GM12878 (cell line): ENCODE data around the gene CXorf38. TPM values are rescaled to one million over a fixed set of nuclear protein-coding genes. Genes with fewer than 3 reads are reported as not detected.
A peak's percentile ranks its signal among the peaks of the same experiment; 100 is the strongest.

ENCODE experiments used
- ATAC-seq: fragments of 200-7000 bp; cut with Tn5 transposase; 3 replicates; pipeline ENCODE4 v1.9.1; 2020; ENCODE audit warnings: mild to moderate bottlenecking, moderate library complexity
- BruUV-seq: library from RNA; stranded (reverse); fragments of 400-500 nt; replicated peaks from 2 replicates; lab custom pipeline; 2021; lab: Mats Ljungman, UMichigan
- CTCF ChIA-PET: fragments of 300-600 bp; sonication (Branson Sonifier 250); formaldehyde crosslinking; extraction: SDS; loops from one replicate; lab custom pipeline; 2021; ENCODE audit warnings: inconsistent platforms; lab: Yijun Ruan, JAX
- POLR2A ChIA-PET: fragments of 350-600 bp; formaldehyde crosslinking; extraction: SDS; loops from one replicate; lab custom pipeline; 2021; ENCODE audit warnings: inconsistent platforms; lab: Charles Lee
- RAD21 ChIA-PET: fragments of 300-600 bp; sonication (Branson Sonifier 250); formaldehyde crosslinking; loops from one replicate; lab custom pipeline; 2023; ENCODE audit warnings: antibody characterized with exemption; ENCODE audit not compliant: unreplicated experiment; lab: Charles Lee
- SMC1A ChIA-PET: fragments of 300-600 bp; sonication (Branson Sonifier 250); formaldehyde crosslinking; loops from one replicate; lab custom pipeline; 2023; ENCODE audit not compliant: unreplicated experiment, uncharacterized antibody; lab: Charles Lee
- DNase-seq: peaks from one replicate; pipeline ENCODE4 v3.0.0-alpha.2; 2011; ENCODE audit warnings: low read depth, low spot score
- FAIRE-seq: peaks from 3 replicates; lab custom pipeline; 2011; peaks lifted over from hg19 to GRCh38; lab: Jason Lieb, UNC
- H2AFZ ChIP-seq: 2 replicates; pipeline ENCODE4 v1.6.0; 2011; ENCODE audit warnings: low read depth, low read length, control low read depth; ENCODE audit not compliant: control insufficient read depth
- H3K27ac ChIP-seq: 2 replicates; pipeline ENCODE4 v1.5.1; 2011; ENCODE audit warnings: control low read depth; ENCODE audit not compliant: control insufficient read depth, insufficient read depth
- H3K27me3 ChIP-seq, 2 experiments: replicated peaks in 1 of 2; 2 replicates each; pipeline versions ENCODE4 v1.6.0 to v1.6.1; 2011; ENCODE audit warnings: low read length in 1 of 2; ENCODE audit not compliant: control insufficient read depth in 2 of 2, insufficient read depth in 2 of 2
- H3K36me3 ChIP-seq, 2 experiments: 2 replicates each; pipeline ENCODE4 v1.5.1; 2011; ENCODE audit warnings: low read length in 1 of 2; ENCODE audit not compliant: control insufficient read depth in 2 of 2, insufficient read depth in 2 of 2
- H3K4me1 ChIP-seq: 2 replicates; pipeline ENCODE4 v1.6.1; 2011; ENCODE audit warnings: mild to moderate bottlenecking, low read length, moderate library complexity, mixed read lengths; ENCODE audit not compliant: control insufficient read depth, insufficient read depth
- H3K4me2 ChIP-seq: 2 replicates; pipeline ENCODE4 v1.6.0; 2011; ENCODE audit warnings: control low read depth; ENCODE audit not compliant: control insufficient read depth, insufficient read depth
- H3K4me3 ChIP-seq: fragments of 200-600 bp; sonication (generic); 2 replicates; pipeline ENCODE4 v1.5.1; 2016
- H3K79me2 ChIP-seq: 2 replicates; pipeline ENCODE4 v1.6.0; 2011; ENCODE audit warnings: low read length; ENCODE audit not compliant: control insufficient read depth, insufficient read depth
- H3K9ac ChIP-seq: 2 replicates; pipeline ENCODE4 v1.8.0; 2011; ENCODE audit warnings: low read length, control low read depth, mixed read lengths; ENCODE audit not compliant: control insufficient read depth, insufficient read depth
- H3K9me3 ChIP-seq: replicated peaks from 3 replicates; pipeline ENCODE4 v1.5.1; 2011; ENCODE audit warnings: mild to moderate bottlenecking, low read length; ENCODE audit not compliant: control insufficient read depth, insufficient read depth
- H4K20me1 ChIP-seq: 2 replicates; pipeline ENCODE4 v1.6.0; 2011; ENCODE audit not compliant: control insufficient read depth, insufficient read depth
- CBFB ChIP-seq: IDR thresholded peaks from 2 replicates; pipeline ENCODE4 v1.6.1; 2016; ENCODE audit warnings: antibody characterized with exemption, low read depth
- KAT2A ChIP-seq: conservative IDR thresholded peaks from 2 replicates; pipeline ENCODE4 v1.6.1; 2011; ENCODE audit warnings: low read depth, low read length; ENCODE audit not compliant: control insufficient read depth
- TBL1XR1 ChIP-seq: IDR thresholded peaks from 2 replicates; pipeline ENCODE4 v1.6.1; 2012; ENCODE audit warnings: low read depth, low read length, improper control_type of control experiment
- TCF7 ChIP-seq: IDR thresholded peaks from 2 replicates; pipeline ENCODE4 v1.6.1; 2014; ENCODE audit warnings: antibody characterized with exemption, borderline replicate concordance
- WGBS: methylation state at CpG from one replicate; pipeline ENCODE4 v1.1.6; 2016; ENCODE audit warnings: low lambda C conversion rate; ENCODE audit not compliant: insufficient replicate concordance, insufficient coverage; ENCODE audit errors: missing lambda C conversion rate; 5-methylcytosine and 5-hydroxymethylcytosine counted together
- in situ Hi-C: fragments of 300-500 bp; cut with MboI; formaldehyde crosslinking; loops from 9 replicates; pipeline ENCODE4 v1.14.3; 2018; ENCODE audit warnings: mixed read lengths
- intact Hi-C: fragments of 100-400 bp; cut with micrococcal nuclease; formaldehyde crosslinking; loops from one replicate; pipeline ENCODE4 v1.14.2; 2022; ENCODE audit not compliant: unreplicated experiment
- polyA plus RNA-seq, 11 experiments: library from polyadenylated mRNA; depleted of rRNA in 4 of 11; unstranded in 6 of 11; stranded (reverse) in 5 of 11; fragments of >200 nt; fragmentation: Nextera tagmentation in 4 of 11; fragmentation: Illumina TruSeq in 1 of 11; extraction: Ambion mirVana in 4 of 11; extraction: Trizol in 1 of 11; gene quantifications; 1 replicate in 1 of 11; 2 replicates in 10 of 11; pipeline versions ENCODE4 v1.2.1 to v1.2.3, GENCODE V29; 2011 to 2016; ENCODE audit warnings: inconsistent platforms in 2 of 11, missing spikeins in 2 of 11, low read depth in 1 of 11
- total RNA-seq, 4 experiments: library from RNA; depleted of rRNA in 3 of 4; stranded (reverse); fragments of >200 nt in 3 of 4; fragmentation: Illumina TruSeq in 1 of 4; extraction: Trizol in 1 of 4; gene quantifications; 2 replicates each; pipeline versions ENCODE4 v1.2.1 to v1.2.3, GENCODE V29; 2013 to 2021
- TF ChIP-seq, protein P1 (sequence below): fragments of 450-650 bp; formaldehyde crosslinking; IDR thresholded peaks from 2 replicates; pipeline ENCODE4 v1.4.0; 2022; ENCODE audit warnings: mild to moderate bottlenecking, moderate library complexity
- TF ChIP-seq, protein P2 (sequence below): IDR thresholded peaks from 2 replicates; pipeline ENCODE4 v1.6.1; 2011; ENCODE audit warnings: low read depth, low read length, improper control_type of control experiment, borderline replicate concordance
- TF ChIP-seq, protein P3 (sequence below): fragments of 450-650 bp; IDR thresholded peaks from 2 replicates; pipeline ENCODE4 v1.6.1; 2016; ENCODE audit warnings: mild to moderate bottlenecking, moderate library complexity, borderline replicate concordance

CXorf38 gene
- total and polyA plus RNA-seq, 10 of the 15 experiments (the other 5 are each of a cell fraction or from before 2014, with no cell fraction given) = 2.2 to 50.1 (median 18.8) TPM

DNA sequence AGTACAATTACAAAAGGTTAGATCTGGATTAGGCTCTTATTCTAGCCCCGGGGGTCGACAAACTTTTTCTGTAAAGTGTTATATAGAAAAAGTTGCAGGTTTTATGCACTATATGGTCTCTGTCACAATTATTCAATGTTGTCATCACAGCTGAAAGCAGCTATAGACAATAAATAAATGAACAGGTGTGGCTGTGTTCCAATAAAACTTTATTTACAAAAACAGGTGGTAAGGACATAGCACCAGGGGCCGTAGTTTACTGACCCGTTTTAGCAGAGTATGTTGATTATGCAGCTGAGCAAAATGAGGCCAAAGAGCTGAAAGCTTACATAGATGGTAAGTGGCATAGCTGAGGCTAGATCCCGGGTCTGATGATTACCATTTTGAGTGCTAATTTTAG lies 13.0 kb upstream of the CXorf38 start:
- 98% methylated on average over 5 of the region's 5 CpGs for WGBS

More for the DNA sequence above, 13.0 kb upstream of the CXorf38 start:
- SMC1A ChIA-PET = interaction anchor here (2.4 kb wide), 1 partner anchor 9 kb away, joined by 11 read pairs; no protein-coding TSS in a partner anchor
- Histone ChIP-seq H3K36me3 (peaks cover 0 to 17% of the 10 kb centered on the region in 2 experiments), H3K4me2 (no peak overlapping the region), H4K20me1 (no peaks in the 10 kb centered on the region), H3K4me1 (no peaks in the 10 kb centered on the region; the same call in 1 of the 2 replicates), H3K9ac (no peak overlapping the region), H3K79me2 (no peaks in the 10 kb centered on the region), H2AFZ (no peak overlapping the region), H3K27ac (no peak overlapping the region), H3K27me3 (no peaks in the 10 kb centered on the region), H3K9me3 (no peaks in the 10 kb centered on the region), H3K4me3 (no peak overlapping the region)
- CTCF ChIA-PET = interaction anchor here (1.4 to 2.1 kb wide), 3 partner anchors 9 to 134 kb away, joined by 3 to 4 read pairs (median 3); no protein-coding TSS in a partner anchor
- TF ChIP-seq KAT2A (no peak), CBFB (no peak), TCF7 (no peak), TBL1XR1 (no peak)
- TF ChIP-seq, protein P1, sequence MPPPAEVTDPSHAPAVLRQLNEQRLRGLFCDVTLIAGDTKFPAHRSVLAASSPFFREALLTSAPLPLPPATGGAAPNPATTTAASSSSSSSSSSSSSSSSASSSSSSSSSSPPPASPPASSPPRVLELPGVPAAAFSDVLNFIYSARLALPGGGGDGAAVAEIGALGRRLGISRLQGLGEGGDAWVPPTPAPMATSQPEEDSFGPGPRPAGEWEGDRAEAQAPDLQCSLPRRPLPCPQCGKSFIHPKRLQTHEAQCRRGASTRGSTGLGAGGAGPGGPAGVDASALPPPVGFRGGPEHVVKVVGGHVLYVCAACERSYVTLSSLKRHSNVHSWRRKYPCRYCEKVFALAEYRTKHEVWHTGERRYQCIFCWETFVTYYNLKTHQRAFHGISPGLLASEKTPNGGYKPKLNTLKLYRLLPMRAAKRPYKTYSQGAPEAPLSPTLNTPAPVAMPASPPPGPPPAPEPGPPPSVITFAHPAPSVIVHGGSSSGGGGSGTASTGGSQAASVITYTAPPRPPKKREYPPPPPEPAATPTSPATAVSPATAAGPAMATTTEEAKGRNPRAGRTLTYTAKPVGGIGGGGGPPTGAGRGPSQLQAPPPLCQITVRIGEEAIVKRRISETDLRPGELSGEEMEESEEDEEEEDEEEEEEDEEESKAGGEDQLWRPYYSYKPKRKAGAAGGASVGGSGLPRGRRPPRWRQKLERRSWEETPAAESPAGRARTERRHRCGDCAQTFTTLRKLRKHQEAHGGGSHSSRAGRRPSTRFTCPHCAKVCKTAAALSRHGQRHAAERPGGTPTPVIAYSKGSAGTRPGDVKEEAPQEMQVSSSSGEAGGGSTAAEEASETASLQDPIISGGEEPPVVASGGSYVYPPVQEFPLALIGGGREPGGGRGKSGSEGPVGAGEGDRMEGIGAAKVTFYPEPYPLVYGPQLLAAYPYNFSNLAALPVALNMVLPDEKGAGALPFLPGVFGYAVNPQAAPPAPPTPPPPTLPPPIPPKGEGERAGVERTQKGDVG (CRISPR knock-in tag) = no peak
- TF ChIP-seq, protein P2, sequence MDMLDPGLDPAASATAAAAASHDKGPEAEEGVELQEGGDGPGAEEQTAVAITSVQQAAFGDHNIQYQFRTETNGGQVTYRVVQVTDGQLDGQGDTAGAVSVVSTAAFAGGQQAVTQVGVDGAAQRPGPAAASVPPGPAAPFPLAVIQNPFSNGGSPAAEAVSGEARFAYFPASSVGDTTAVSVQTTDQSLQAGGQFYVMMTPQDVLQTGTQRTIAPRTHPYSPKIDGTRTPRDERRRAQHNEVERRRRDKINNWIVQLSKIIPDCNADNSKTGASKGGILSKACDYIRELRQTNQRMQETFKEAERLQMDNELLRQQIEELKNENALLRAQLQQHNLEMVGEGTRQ = no peak
- TF ChIP-seq, protein P3, sequence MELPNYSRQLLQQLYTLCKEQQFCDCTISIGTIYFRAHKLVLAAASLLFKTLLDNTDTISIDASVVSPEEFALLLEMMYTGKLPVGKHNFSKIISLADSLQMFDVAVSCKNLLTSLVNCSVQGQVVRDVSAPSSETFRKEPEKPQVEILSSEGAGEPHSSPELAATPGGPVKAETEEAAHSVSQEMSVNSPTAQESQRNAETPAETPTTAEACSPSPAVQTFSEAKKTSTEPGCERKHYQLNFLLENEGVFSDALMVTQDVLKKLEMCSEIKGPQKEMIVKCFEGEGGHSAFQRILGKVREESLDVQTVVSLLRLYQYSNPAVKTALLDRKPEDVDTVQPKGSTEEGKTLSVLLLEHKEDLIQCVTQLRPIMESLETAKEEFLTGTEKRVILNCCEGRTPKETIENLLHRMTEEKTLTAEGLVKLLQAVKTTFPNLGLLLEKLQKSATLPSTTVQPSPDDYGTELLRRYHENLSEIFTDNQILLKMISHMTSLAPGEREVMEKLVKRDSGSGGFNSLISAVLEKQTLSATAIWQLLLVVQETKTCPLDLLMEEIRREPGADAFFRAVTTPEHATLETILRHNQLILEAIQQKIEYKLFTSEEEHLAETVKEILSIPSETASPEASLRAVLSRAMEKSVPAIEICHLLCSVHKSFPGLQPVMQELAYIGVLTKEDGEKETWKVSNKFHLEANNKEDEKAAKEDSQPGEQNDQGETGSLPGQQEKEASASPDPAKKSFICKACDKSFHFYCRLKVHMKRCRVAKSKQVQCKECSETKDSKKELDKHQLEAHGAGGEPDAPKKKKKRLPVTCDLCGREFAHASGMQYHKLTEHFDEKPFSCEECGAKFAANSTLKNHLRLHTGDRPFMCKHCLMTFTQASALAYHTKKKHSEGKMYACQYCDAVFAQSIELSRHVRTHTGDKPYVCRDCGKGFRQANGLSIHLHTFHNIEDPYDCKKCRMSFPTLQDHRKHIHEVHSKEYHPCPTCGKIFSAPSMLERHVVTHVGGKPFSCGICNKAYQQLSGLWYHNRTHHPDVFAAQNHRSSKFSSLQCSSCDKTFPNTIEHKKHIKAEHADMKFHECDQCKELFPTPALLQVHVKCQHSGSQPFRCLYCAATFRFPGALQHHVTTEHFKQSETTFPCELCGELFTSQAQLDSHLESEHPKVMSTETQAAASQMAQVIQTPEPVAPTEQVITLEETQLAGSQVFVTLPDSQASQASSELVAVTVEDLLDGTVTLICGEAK = peak; percentile 77
- no TSS peak for BruUV-seq
- RAD21 ChIA-PET = no interaction called here
- POLR2A ChIA-PET = no interaction called here
- intact Hi-C loops = loop anchor here (5.0 kb wide), 1 partner anchor 77 kb away; the partner anchor contains the start of gene MED14
- in situ Hi-C loops = no loop called here
- FAIRE-seq (no peak), ATAC-seq (no peak), DNase-seq (no peak)
